GM12873 (cell line): ENCODE results near the gene ADGRB2.

ENCODE experiments used
- TF ChIP-seq, protein P1 (sequence below): IDR thresholded peaks from 2 replicates; pipeline ENCODE4 v1.5.1; 2012; ENCODE audit warnings: low read depth, mild to moderate bottlenecking, moderate library complexity, low read length, control low read depth; ENCODE audit not compliant: insufficient read depth; ENCODE audit errors: missing control alignments

ADGRB2 gene

DNA sequence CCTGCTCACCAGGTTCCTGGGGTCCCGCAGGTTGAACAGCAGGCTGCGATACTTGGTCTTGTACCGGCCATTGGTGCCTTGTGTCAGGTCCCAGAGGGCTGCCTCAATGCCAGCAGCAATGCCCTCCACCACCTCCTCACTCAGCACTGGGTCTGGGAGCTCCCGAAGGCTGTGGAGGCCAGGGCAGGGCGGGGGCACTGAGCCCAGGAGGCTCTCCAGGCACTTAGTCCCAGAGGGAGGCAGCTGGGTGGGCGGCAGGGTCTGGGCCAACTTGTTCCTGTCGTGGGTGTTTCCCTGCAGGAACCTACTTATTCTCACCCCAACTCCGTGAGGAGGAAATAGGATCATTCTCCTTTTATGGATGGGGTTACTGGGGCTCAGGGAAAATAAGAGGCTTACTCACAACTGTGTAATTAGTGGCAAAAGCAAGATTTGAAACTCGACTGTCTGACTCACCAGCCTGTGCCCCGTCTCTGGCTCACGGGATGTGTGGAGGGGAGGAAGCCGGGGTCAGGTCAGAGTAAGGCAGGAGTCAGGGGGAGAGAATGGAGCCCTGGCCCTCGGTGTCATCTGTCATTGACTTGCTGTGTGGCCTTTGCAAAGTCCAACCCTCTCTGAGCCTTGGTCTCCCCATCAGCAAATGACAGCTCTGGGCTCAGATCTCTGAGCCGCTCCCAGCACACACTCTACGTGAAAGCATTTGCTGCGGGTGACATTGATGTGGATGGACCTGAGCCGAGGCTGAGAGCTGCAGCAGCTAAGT lies 34.5 kb upstream of the ADGRB2 start:
- TF ChIP-seq, protein P1, sequence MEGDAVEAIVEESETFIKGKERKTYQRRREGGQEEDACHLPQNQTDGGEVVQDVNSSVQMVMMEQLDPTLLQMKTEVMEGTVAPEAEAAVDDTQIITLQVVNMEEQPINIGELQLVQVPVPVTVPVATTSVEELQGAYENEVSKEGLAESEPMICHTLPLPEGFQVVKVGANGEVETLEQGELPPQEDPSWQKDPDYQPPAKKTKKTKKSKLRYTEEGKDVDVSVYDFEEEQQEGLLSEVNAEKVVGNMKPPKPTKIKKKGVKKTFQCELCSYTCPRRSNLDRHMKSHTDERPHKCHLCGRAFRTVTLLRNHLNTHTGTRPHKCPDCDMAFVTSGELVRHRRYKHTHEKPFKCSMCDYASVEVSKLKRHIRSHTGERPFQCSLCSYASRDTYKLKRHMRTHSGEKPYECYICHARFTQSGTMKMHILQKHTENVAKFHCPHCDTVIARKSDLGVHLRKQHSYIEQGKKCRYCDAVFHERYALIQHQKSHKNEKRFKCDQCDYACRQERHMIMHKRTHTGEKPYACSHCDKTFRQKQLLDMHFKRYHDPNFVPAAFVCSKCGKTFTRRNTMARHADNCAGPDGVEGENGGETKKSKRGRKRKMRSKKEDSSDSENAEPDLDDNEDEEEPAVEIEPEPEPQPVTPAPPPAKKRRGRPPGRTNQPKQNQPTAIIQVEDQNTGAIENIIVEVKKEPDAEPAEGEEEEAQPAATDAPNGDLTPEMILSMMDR: no peak

DNA sequence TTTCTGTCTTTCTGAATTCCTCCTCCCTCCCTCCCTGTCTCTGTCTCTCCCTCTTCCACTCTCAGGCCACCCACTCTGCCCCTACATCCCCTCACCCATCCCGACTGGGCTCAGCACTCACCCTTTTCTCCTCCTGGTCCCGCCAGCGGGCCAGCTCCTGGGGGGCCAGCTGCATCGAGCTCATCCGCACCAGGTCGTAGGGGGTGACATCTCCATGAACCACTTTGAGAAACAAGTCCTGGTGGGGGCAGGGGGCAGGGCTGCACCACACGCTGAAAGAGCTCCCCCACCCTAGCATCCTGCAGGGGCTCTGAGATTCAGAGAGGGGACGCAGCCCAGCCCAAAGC lies 33.9 kb upstream of the ADGRB2 start:
- TF ChIP-seq, protein P1: no peak

DNA sequence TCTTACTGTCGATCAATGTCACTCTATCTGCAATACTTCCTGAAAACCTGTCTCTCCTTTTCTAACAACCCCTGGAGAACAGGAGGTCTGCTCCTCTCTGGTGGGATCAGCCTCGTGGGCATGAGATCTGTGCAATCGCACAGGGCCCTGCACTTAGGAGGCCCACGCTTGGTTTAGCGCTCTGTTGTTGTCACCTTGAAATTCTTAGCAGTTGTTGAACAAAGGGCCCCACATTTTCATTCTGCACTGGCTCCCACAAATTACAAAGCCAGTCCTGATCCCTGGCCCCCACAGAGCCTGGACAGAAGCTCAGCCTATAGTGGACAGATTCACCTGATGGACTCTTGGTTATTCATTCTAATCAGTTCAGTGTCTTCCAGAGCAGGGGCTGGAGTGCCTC lies 33.1 kb upstream of the ADGRB2 start:
- TF ChIP-seq, protein P1: no peak

DNA sequence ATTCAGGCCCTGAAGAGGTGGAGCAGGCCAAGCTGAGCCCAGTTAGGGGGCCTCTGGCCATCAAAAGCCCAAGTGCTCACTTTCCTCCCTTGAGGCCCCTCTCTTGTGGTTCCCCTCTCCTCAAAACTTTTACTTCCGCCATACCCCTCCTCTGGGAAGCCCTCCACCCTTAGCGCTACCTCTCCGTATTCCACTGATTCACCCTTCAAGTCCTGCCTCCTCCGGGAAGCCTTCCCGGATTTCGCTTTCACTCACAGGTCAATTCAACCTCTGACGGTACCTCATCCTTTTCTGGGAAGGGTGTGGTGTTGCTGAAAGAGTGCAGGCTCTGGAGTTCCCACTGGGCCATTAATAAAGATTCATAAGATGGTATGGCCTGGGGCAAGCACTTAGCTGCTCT lies 32.6 kb upstream of the ADGRB2 start:
- TF ChIP-seq, protein P1: no peak

DNA sequence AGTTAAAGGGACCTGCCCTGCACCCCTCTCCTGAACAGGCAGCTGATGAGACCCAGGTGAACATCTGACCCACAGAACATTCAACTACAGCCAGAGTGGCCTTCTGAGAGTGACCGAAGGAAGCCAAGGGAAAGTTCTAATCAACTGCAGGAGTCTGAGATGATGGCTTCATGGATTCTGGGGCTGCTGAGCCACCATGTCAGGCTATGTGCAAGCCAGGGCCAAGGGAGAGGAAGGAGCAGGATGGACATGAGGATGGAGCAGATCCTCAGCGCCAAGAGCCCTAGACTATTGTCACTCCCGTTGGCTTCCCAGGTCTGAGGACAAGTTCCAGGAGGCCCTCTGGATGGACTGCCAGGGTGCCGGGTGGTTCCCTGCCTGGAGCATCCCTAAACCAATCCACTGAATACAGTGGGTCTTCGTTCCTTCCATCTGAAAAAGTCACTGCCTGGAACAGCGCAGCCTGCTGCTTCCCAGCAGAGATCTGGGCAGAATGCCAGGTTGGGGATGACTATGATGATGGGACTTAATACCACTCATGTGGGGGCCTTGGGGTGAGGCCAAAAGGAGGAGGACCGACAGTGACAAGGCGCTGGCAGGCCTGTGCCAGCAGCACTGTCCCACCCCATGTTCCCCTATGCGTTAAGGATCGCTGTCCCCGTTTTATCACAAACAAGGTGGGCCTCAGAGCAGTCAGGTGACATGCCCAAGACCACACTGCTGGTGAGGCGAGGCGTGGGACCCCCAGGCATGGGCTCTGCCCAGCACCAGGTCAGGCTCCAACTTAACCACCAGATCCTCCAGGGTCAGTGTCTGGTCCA lies 31.9 kb upstream of the ADGRB2 start:
- TF ChIP-seq, protein P1: no peak

DNA sequence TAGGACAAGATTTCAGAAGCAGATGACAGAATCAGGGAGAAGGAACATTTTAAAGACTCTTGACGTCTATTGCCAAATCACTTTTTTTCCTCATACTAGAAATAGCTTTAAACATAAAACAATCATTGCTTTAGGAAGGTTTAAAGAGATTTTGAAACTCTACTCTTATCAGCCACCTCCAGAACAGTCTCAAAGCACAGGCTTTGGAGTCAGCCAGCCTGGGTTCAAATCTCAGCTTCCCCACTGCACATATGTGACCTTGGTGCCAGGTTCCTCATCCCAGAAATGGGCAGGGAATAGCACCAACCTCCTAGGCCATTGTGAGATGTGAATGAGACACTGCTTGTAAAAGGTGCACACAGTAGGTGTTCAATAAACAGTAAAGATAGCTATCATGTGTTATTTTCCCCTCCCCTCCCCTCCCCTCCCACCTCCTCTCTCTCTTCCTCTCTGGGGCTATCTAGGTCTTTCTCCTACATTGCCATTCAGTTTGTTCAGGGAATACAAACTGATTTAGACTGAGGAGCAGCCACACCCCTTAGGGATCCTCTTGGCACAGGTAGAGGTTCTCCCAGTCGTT lies 31.0 kb upstream of the ADGRB2 start:
- TF ChIP-seq, protein P1: no peak
